ENCODE measurements around the gene SHMT2.

DNA sequence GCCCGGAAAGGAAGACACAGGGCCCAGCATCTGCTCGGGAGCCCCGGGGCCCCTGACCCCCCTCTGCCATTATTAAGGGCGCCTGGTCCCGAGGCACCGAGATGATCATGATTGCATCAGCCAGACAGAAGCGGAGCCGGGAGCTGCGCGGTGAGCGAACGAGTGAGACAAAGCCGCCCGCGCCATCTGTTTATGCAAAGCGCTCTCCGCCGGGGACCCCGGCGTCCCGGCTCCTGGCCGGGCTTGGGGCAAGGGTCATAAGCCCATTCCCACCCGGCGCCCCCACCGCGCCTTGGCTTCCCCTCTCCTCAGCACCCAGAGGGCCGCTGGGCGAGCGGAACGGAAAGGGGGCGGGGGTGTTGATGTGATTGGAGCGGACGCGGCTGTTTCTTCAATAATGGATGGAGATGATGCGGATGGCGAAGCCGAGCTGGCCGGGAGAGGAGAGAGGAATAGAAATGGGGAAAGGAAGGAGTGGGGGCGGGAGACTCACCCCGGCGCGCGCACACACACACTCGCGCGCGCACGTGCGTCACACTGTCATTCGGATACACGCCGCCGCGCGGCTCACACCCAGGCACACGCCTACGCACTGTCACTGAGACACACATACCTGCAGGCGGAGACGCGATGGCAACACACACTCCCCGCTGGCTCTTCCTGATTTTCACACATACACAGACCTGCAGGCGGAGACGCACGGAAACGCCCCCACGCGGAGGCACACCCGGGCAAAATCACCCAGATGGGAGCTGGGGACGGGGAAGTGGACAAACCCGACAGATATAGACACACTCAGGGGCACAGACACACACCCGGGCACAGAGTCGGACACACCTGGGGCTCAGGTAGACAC lies 10.8 kb downstream of the SHMT2 start:
- TF ChIP-seq, protein P1, sequence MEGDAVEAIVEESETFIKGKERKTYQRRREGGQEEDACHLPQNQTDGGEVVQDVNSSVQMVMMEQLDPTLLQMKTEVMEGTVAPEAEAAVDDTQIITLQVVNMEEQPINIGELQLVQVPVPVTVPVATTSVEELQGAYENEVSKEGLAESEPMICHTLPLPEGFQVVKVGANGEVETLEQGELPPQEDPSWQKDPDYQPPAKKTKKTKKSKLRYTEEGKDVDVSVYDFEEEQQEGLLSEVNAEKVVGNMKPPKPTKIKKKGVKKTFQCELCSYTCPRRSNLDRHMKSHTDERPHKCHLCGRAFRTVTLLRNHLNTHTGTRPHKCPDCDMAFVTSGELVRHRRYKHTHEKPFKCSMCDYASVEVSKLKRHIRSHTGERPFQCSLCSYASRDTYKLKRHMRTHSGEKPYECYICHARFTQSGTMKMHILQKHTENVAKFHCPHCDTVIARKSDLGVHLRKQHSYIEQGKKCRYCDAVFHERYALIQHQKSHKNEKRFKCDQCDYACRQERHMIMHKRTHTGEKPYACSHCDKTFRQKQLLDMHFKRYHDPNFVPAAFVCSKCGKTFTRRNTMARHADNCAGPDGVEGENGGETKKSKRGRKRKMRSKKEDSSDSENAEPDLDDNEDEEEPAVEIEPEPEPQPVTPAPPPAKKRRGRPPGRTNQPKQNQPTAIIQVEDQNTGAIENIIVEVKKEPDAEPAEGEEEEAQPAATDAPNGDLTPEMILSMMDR (conservative IDR thresholded peaks at IDR 0.05; ENCODE audit: low read depth, low read length) = no peak
- TF ChIP-seq EZH2 (IDR thresholded peaks at IDR 0.05; ENCODE audit: borderline replicate concordance, low read depth, low read length, poor library complexity, severe bottlenecking) = no peak

All from A673 (cell line).